ENCODE results near the gene WWOX.

The WWOX gene

DNA sequence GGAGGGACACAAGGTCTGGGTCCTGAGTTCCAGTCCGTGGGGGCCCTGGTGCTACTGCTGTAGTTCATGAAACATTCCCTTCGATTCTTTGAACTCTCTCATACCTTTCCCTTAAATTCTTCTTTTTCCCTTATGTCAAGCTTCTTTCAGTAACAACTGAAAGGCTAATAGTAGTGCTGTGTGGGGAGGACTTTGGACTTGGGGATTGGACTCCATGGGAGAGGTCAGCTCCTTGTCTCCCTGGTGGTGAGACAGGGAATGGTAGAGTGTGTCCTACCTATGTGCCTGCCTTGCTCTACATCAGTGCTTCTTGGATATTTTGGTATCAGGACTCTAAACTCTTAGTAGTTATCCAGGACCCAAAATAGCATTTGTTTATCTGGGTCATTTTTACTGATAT lies 628.1 kb downstream of the WWOX start:
- DNase-seq (ENCODE audit: insufficient read length, low spot score), result no peak
- FAIRE-seq, result no peak
- no peak for TF ChIP-seq PAX5 (IDR thresholded peaks at IDR 0.05; ENCODE audit: insufficient read depth, low read length, severe bottlenecking)
- no peak for TF ChIP-seq POLR2AphosphoS5 (IDR thresholded peaks at IDR 0.05; ENCODE audit: low read depth, low read length)
- TF ChIP-seq SPI1 (IDR thresholded peaks at IDR 0.05; ENCODE audit: low read depth, low read length), result no peak
- TF ChIP-seq POU2F2 (IDR thresholded peaks at IDR 0.05; ENCODE audit: low read depth, low read length), result no peak
- no peak for TF ChIP-seq TAF1 (IDR thresholded peaks at IDR 0.05; ENCODE audit: low read depth, low read length)
- TF ChIP-seq POLR2A (IDR thresholded peaks at IDR 0.05; ENCODE audit: low read depth, low read length), result no peak

DNA sequence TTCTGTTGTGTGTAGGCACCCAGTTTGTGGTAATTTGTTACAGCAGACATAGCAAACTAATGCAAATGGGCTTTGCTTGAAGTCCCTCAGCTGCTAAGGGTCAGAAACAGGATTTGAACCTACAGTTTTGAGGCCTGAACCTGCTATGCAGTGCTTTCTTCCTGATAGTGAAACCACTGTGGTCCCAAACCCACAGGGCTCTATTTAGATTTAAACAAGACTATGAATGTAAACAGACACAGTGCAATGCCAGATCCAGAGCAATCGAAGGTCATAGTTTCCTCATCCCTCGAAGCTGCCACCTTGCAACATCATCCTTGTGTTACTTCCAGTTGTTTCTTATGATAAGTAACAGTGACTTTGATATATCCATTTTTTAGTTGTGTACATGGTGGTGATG lies 630.2 kb downstream of the WWOX start:
- FAIRE-seq, result no peak
- no peak for DNase-seq (ENCODE audit: insufficient read length, low spot score)
- TF ChIP-seq POLR2AphosphoS5 (IDR thresholded peaks at IDR 0.05; ENCODE audit: low read depth, low read length), result no peak
- TF ChIP-seq SPI1 (IDR thresholded peaks at IDR 0.05; ENCODE audit: low read depth, low read length), result no peak

DNA sequence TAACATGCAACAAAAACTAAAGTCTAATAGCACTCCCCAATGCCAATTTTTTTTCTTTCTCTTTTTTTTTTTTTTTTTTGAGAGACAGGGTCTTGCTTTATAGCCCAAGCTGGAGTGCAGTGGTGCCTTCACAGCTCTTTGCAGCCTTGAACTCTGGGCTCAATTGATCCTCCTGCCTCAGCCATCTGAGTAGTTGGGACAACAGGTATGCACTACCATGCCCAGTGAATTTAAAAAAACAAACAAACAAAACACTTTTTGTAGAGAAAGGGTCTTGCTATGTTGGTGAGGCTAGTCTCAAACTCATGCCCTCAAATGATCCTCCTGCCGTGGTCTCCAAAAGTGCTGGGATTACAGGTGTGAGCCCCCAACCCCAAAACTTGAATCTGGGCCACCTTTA lies 632.3 kb downstream of the WWOX start:
- TF ChIP-seq POLR2AphosphoS5 (IDR thresholded peaks at IDR 0.05; ENCODE audit: low read depth, low read length), result no peak
- no peak for TF ChIP-seq SPI1 (IDR thresholded peaks at IDR 0.05; ENCODE audit: low read depth, low read length)
- TF ChIP-seq TAF1 (IDR thresholded peaks at IDR 0.05; ENCODE audit: low read depth, low read length), result no peak
- no peak for TF ChIP-seq PAX5 (IDR thresholded peaks at IDR 0.05; ENCODE audit: insufficient read depth, low read length, severe bottlenecking)
- TF ChIP-seq POU2F2 (IDR thresholded peaks at IDR 0.05; ENCODE audit: low read depth, low read length), result no peak
- no peak for TF ChIP-seq POLR2A (IDR thresholded peaks at IDR 0.05; ENCODE audit: low read depth, low read length)
- DNase-seq (ENCODE audit: insufficient read length, low spot score), result no peak
- FAIRE-seq, result no peak

DNA sequence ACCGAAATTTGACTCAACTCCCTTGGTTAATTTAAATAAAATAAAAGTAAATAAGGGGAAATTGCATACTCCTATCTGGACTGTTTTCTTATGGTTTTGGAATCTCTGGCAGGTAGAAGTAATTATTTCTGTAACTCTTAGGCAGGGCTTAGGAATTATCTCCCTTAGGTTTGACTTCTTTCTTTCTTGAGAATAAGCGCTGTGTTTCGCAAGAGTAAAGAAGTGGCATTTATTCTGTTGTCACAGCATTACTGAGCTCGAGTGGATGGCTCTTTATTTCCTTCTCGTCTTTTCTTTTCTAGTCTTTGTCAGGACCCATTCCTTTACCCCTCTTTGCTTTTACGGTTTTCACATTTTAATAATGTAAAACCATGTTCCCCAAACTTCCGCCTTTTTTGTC lies 633.2 kb downstream of the WWOX start:
- no peak for FAIRE-seq
- TF ChIP-seq TAF1 (IDR thresholded peaks at IDR 0.05; ENCODE audit: low read depth, low read length) (no peak), SPI1 (IDR thresholded peaks at IDR 0.05; ENCODE audit: low read depth, low read length) (no peak), POLR2A (IDR thresholded peaks at IDR 0.05; ENCODE audit: low read depth, low read length) (no peak)

DNA sequence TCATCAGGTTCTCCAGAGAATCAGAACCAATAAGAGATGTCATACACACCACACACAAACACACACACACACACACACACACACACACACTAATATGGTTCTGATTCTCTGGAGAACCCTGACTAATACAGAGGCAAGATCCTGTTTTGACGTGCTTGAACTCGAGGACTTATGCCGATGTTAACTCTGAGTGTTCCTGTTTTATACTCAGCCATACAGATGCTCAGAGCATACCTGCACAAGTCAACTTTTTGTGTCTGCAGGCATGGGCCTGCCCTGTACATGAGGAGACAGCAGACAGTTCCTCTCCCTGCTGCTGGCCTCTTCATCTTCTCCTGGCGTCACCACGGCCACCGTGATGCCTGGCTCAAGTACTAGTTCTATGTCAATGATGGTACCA lies 635.9 kb downstream of the WWOX start:
- TF ChIP-seq POLR2AphosphoS5 (IDR thresholded peaks at IDR 0.05; ENCODE audit: low read depth, low read length) (no peak), POU2F2 (IDR thresholded peaks at IDR 0.05; ENCODE audit: low read depth, low read length) (no peak), PAX5 (IDR thresholded peaks at IDR 0.05; ENCODE audit: insufficient read depth, low read length, severe bottlenecking) (no peak), SPI1 (IDR thresholded peaks at IDR 0.05; ENCODE audit: low read depth, low read length) (no peak), TAF1 (IDR thresholded peaks at IDR 0.05; ENCODE audit: low read depth, low read length) (no peak), POLR2A (IDR thresholded peaks at IDR 0.05; ENCODE audit: low read depth, low read length) (no peak)
- FAIRE-seq (no peak), DNase-seq (ENCODE audit: insufficient read length, low spot score) (no peak)

More for the DNA sequence above, 633.2 kb downstream of the WWOX start:
- DNase-seq (ENCODE audit: insufficient read length, low spot score), result no peak

DNA sequence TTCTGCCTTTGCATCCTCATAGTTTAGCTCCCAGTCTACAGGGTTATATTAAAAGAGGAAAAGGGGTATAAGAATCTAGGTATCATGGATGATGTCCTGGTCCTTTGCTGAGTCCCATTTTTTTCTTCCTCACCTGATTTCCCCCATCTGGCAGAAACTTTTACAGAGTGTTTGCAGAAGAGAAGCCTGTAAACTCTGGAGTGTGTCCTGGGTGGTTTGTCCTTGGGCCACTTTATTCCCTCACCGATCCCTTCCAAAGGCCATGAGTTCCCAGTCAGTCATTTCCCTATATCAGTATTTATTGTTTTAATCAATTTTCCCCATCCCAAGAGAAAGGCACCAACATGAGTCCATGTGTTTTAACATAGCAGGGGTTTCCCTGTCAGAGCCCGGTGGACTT lies 638.2 kb downstream of the WWOX start:
- no peak for DNase-seq (ENCODE audit: insufficient read length, low spot score)
- FAIRE-seq, result no peak

DNA sequence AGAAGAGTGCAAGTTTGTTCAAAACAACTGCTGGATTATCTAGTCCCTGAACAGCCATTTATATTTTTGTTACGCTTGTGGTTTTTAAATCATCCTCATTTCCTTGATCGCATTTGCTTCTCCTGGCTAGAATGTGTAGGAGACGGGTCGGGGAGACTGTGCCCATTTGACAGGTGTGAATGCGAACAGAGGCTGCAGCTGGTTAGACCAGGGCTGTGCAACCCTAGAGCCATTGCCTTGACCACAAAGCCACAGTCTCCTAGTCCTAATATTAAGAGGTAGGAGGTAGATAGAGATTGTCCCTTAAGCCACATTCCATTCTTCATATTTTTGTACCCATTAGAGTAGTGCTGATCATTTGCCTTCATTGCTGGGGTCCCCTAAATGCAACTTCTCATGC lies 639.1 kb downstream of the WWOX start:
- no peak for DNase-seq (ENCODE audit: insufficient read length, low spot score)
- TF ChIP-seq TAF1 (IDR thresholded peaks at IDR 0.05; ENCODE audit: low read depth, low read length), result no peak
- no peak for TF ChIP-seq POLR2AphosphoS5 (IDR thresholded peaks at IDR 0.05; ENCODE audit: low read depth, low read length)
- TF ChIP-seq POLR2A (IDR thresholded peaks at IDR 0.05; ENCODE audit: low read depth, low read length), result no peak
- no peak for FAIRE-seq

More for the DNA sequence above, 638.2 kb downstream of the WWOX start:
- TF ChIP-seq POLR2AphosphoS5 (IDR thresholded peaks at IDR 0.05; ENCODE audit: low read depth, low read length) (no peak), POU2F2 (IDR thresholded peaks at IDR 0.05; ENCODE audit: low read depth, low read length) (no peak), SPI1 (IDR thresholded peaks at IDR 0.05; ENCODE audit: low read depth, low read length) (no peak), POLR2A (IDR thresholded peaks at IDR 0.05; ENCODE audit: low read depth, low read length) (no peak), PAX5 (IDR thresholded peaks at IDR 0.05; ENCODE audit: insufficient read depth, low read length, severe bottlenecking) (no peak), TAF1 (IDR thresholded peaks at IDR 0.05; ENCODE audit: low read depth, low read length) (no peak)

DNA sequence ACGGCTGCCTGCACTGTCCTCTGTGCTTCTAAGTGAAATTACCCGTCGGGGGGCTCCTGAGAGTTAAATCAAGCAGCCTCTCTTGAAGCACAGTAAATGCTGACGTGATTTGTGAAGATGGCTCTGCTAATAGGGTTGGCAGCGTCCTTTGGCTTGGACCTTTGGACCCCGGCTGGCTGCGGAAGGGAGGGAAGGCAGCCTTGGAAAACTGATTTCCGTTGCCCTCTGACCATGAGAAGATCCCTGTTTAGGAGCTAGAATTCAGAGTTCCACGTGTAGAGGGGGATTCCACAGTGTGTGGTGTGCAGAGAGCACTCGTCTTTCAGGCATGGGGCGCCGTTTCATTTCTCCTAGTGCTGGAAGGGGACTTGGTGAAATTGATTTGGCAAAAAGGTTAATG lies 640.8 kb downstream of the WWOX start:
- DNase-seq (ENCODE audit: insufficient read length, low spot score), result no peak
- TF ChIP-seq POLR2AphosphoS5 (IDR thresholded peaks at IDR 0.05; ENCODE audit: low read depth, low read length) (no peak), SPI1 (IDR thresholded peaks at IDR 0.05; ENCODE audit: low read depth, low read length) (no peak), POLR2A (IDR thresholded peaks at IDR 0.05; ENCODE audit: low read depth, low read length) (no peak), POU2F2 (IDR thresholded peaks at IDR 0.05; ENCODE audit: low read depth, low read length) (no peak), TAF1 (IDR thresholded peaks at IDR 0.05; ENCODE audit: low read depth, low read length) (no peak), PAX5 (IDR thresholded peaks at IDR 0.05; ENCODE audit: insufficient read depth, low read length, severe bottlenecking) (no peak)
- FAIRE-seq, result no peak

DNA sequence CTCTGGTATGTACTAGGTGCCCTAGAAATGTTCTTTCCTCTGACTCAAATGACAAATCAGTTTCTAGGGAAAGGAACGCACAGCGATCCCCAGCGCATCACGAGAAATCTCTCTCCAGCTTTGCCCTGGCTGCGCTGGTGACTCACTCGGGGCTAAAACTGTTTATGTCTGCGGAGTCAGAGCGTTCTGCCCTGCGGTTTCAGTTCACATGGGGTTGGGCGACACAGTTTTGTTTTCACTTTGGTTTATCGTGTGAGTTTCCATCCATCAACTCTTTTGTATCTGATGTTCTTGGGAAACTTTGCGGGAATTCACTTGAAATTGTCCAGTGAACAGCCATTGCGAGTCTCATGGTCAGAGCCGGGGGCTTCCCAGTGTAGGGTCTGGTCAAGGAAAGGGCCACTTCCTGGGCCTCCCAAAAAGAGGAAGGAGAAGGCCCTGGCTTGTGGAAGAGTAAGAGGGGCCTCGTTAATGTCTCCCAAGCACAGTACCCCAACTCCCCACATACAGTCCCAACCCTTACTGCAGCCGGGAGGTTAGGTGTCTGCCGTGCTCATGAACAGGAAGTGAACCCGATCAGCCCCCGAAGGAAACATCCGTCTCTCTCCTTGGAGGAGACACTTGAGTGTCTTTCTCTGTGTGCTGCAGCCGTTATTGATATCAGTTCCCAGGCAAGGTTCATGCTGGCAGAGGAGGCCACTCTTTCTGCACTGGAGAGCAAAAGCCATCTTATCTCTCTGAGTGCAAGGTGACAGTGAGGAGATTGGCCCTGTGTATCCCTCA lies 643.2 kb downstream of the WWOX start:
- TF ChIP-seq POLR2A (IDR thresholded peaks at IDR 0.05; ENCODE audit: low read depth, low read length) (no peak), SPI1 (IDR thresholded peaks at IDR 0.05; ENCODE audit: low read depth, low read length) (0 out of 2 replicates have a peak, but pooled peaks have one; percentile 24), PAX5 (IDR thresholded peaks at IDR 0.05; ENCODE audit: insufficient read depth, low read length, severe bottlenecking) (no peak)
- FAIRE-seq, result peak; percentile 74

DNA sequence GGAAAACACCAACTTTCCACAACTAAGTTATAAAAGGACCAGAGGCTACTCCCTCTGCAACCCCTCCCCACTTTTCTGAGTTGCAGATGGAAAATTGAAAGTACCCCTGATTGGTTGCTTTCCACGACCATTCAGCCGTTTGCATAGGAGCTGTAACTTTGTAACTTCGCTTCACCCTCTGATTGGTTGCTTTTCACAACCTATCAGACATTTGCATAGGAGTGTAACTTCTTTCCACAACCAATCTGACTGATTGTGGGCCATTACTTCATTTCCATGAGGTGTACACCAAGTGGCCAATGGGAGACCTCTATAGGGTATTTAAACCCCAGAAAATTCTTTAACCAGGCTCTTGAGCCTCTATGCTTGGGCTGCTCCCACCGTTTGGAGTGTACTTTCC lies 644.1 kb downstream of the WWOX start:
- FAIRE-seq (no peak), DNase-seq (ENCODE audit: insufficient read length, low spot score) (no peak)
- no peak for TF ChIP-seq POLR2A (IDR thresholded peaks at IDR 0.05; ENCODE audit: low read depth, low read length)
- no peak for TF ChIP-seq PAX5 (IDR thresholded peaks at IDR 0.05; ENCODE audit: insufficient read depth, low read length, severe bottlenecking)
- no peak for TF ChIP-seq TAF1 (IDR thresholded peaks at IDR 0.05; ENCODE audit: low read depth, low read length)
- no peak for TF ChIP-seq POU2F2 (IDR thresholded peaks at IDR 0.05; ENCODE audit: low read depth, low read length)
- no peak for TF ChIP-seq SPI1 (IDR thresholded peaks at IDR 0.05; ENCODE audit: low read depth, low read length)
- no peak for TF ChIP-seq POLR2AphosphoS5 (IDR thresholded peaks at IDR 0.05; ENCODE audit: low read depth, low read length)

More for the DNA sequence above, 643.2 kb downstream of the WWOX start:
- DNase-seq (ENCODE audit: insufficient read length, low spot score), result no peak

Measured in GM12891 (cell line).